Neuronal stem cell (in vitro differentiated cells): ENCODE results near the gene OPRM1.

ENCODE experiments used
- DNase-seq: peaks from one replicate; pipeline ENCODE4 v3.0.0-alpha.2; 2013; ENCODE audit warnings: low spot score
- H2AFZ ChIP-seq: one replicate; pipeline ENCODE4 v1.6.1; 2013; ENCODE audit warnings: mild to moderate bottlenecking, low read length, inconsistent platforms
- H2AK5ac ChIP-seq: 2 replicates; pipeline ENCODE4 v1.6.1; 2013; ENCODE audit warnings: low read depth, mild to moderate bottlenecking, inconsistent platforms, low read length, moderate library complexity, mixed read lengths
- H2BK120ac ChIP-seq: 2 replicates; pipeline ENCODE4 v1.6.1; 2013; ENCODE audit warnings: low read depth, mild to moderate bottlenecking, inconsistent platforms, low read length, moderate library complexity, mixed read lengths
- H2BK12ac ChIP-seq: one replicate; pipeline ENCODE4 v1.6.1; 2013; ENCODE audit warnings: low read length, inconsistent platforms
- H2BK15ac ChIP-seq: 2 replicates; pipeline ENCODE4 v1.6.1; 2013; ENCODE audit warnings: mild to moderate bottlenecking, low read length, inconsistent platforms, mixed read lengths
- H2BK5ac ChIP-seq: one replicate; pipeline ENCODE4 v1.6.1; 2013; ENCODE audit warnings: inconsistent platforms, mild to moderate bottlenecking, low read length, moderate library complexity
- H3K14ac ChIP-seq: one replicate; pipeline ENCODE4 v1.6.1; 2013; ENCODE audit warnings: low read length, inconsistent platforms
- H3K18ac ChIP-seq: 2 replicates; pipeline ENCODE4 v1.6.1; 2013; ENCODE audit warnings: low read length, inconsistent platforms
- H3K23ac ChIP-seq: 2 replicates; pipeline ENCODE4 v1.6.1; 2013; ENCODE audit warnings: low read depth, mild to moderate bottlenecking, mixed read lengths, low read length, inconsistent platforms; ENCODE audit not compliant: poor library complexity
- H3K27ac ChIP-seq: replicated peaks from 3 replicates; pipeline ENCODE4 v1.5.1; 2013; ENCODE audit warnings: low read length, inconsistent platforms
- H3K27me3 ChIP-seq, 3 experiments: 2 replicates each; pipeline ENCODE4 v1.6.1; 2013; ENCODE audit warnings: low read length in 3 of 3, mild to moderate bottlenecking in 2 of 3, inconsistent platforms in 1 of 3, low read depth in 1 of 3, mixed read lengths in 1 of 3, moderate library complexity in 1 of 3; ENCODE audit not compliant: control insufficient read depth in 3 of 3, insufficient read depth in 3 of 3
- H3K36me3 ChIP-seq, 2 donors: replicated peaks in 1 of 2; 2 replicates each; pipeline ENCODE4 v1.6.1; 2013; ENCODE audit warnings: low read length in 2 of 2; ENCODE audit not compliant: control insufficient read depth in 2 of 2, insufficient read depth in 2 of 2
- H3K4ac ChIP-seq: 2 replicates; pipeline ENCODE4 v1.6.1; 2013; ENCODE audit warnings: inconsistent platforms, mild to moderate bottlenecking, low read length, moderate library complexity
- H3K4me1 ChIP-seq, 2 donors: 1 replicate in 1 of 2; 2 replicates in 1 of 2; pipeline ENCODE4 v1.6.1; 2013; ENCODE audit warnings: low read length in 2 of 2, low read depth in 1 of 2; ENCODE audit not compliant: control insufficient read depth in 2 of 2, insufficient read depth in 1 of 2
- H3K4me2 ChIP-seq: one replicate; pipeline ENCODE4 v1.6.1; 2013; ENCODE audit warnings: mild to moderate bottlenecking, low read length, inconsistent platforms; ENCODE audit not compliant: insufficient read depth, poor library complexity, severe bottlenecking
- H3K4me3 ChIP-seq, 2 donors: 2 replicates each; pipeline ENCODE4 v1.5.1; 2013; ENCODE audit warnings: low read length in 2 of 2, mild to moderate bottlenecking in 2 of 2, inconsistent platforms in 1 of 2, moderate library complexity in 1 of 2
- H3K79me1 ChIP-seq: one replicate; pipeline ENCODE4 v1.6.1; 2013; ENCODE audit warnings: low read depth, mild to moderate bottlenecking, inconsistent platforms, low read length, moderate library complexity
- H3K9ac ChIP-seq: one replicate; pipeline ENCODE4 v1.6.1; 2013; ENCODE audit warnings: mild to moderate bottlenecking, low read depth, low read length, inconsistent platforms; ENCODE audit not compliant: poor library complexity
- H3K9me3 ChIP-seq, 2 donors: replicated peaks in 1 of 2; 2 replicates each; pipeline versions ENCODE3 to v1.6.1; 2013; ENCODE audit warnings: low read length in 2 of 2, mild to moderate bottlenecking in 2 of 2, inconsistent platforms in 1 of 2, low read depth in 1 of 2, mixed read lengths in 1 of 2, moderate library complexity in 1 of 2; ENCODE audit not compliant: control insufficient read depth in 2 of 2, insufficient read depth in 1 of 2
- H4K8ac ChIP-seq: one replicate; pipeline ENCODE4 v1.6.1; 2013; ENCODE audit warnings: low read depth, mild to moderate bottlenecking, inconsistent platforms, low read length, moderate library complexity
- H4K91ac ChIP-seq: one replicate; pipeline ENCODE4 v1.6.1; 2013; ENCODE audit warnings: low read length, low read depth, mild to moderate bottlenecking, inconsistent platforms; ENCODE audit not compliant: poor library complexity
- WGBS, 2 donors: extraction: QIAGEN DNeasy Blood & Tissue Kit; methylation state at CpG; one replicate each; pipeline ENCODE4 v1.1.7; 2013; ENCODE audit warnings: missing lambda C conversion rate in 2 of 2, mixed read lengths in 1 of 2; ENCODE audit not compliant: insufficient read length in 2 of 2, insufficient replicate concordance in 1 of 2; ENCODE audit errors: extremely low coverage in 2 of 2; 5-methylcytosine and 5-hydroxymethylcytosine counted together

The OPRM1 gene

GRCh38 chr6:154246723-154247118 lies 207.7 kb downstream of the OPRM1 start:
- H4K8ac ChIP-seq, result no peak overlapping the region
- H3K4ac ChIP-seq, result no peak overlapping the region
- no peak overlapping the region for H4K91ac ChIP-seq
- no peak overlapping the region for H2BK12ac ChIP-seq
- H2BK5ac ChIP-seq, result no peak overlapping the region
- H2AK5ac ChIP-seq, result no peak overlapping the region
- H2AFZ ChIP-seq, result no peak overlapping the region
- no peak overlapping the region for H2BK120ac ChIP-seq
- H3K23ac ChIP-seq, result no peak overlapping the region
- no peak overlapping the region for H3K9ac ChIP-seq
- no peak overlapping the region for H3K14ac ChIP-seq
- no peaks in the 10 kb centered on the region for H3K9me3 ChIP-seq
- H2BK15ac ChIP-seq, result no peak overlapping the region
- H3K4me1 ChIP-seq, result peaks cover 0 to 3% of the 10 kb centered on the region in 2 donors
- no peak overlapping the region for H3K4me2 ChIP-seq
- no peaks in the 10 kb centered on the region for H3K36me3 ChIP-seq
- WGBS, 2 donors, result no CpG with 5 or more reads among the region's 7 CpGs
- no peak for DNase-seq
- no peak overlapping the region for H3K18ac ChIP-seq
- H3K79me1 ChIP-seq, result no peaks in the 10 kb centered on the region
- H3K27me3 ChIP-seq, result no peaks in the 10 kb centered on the region
- H3K4me3 ChIP-seq, result no peak overlapping the region
- no peak overlapping the region for H3K27ac ChIP-seq

GRCh38 chr6:154247119-154247861 lies 208.2 kb downstream of the OPRM1 start:
- Histone ChIP-seq H3K4me1 (peaks cover 0 to 3% of the 10 kb centered on the region in 2 donors), H3K9ac (no peak overlapping the region), H3K27me3 (no peaks in the 10 kb centered on the region), H4K91ac (no peak overlapping the region), H3K27ac (peak overlapping the region; percentile 29), H2BK15ac (no peak overlapping the region), H3K4me3 (no peak overlapping the region), H2BK12ac (no peak overlapping the region), H2AFZ (no peak overlapping the region), H3K9me3 (no peaks in the 10 kb centered on the region), H3K4ac (no peak overlapping the region), H2BK5ac (no peak overlapping the region), H3K79me1 (no peaks in the 10 kb centered on the region), H4K8ac (no peak overlapping the region), H3K4me2 (peak overlapping the region; percentile 22), H2AK5ac (no peak overlapping the region), H3K14ac (no peak overlapping the region), H3K23ac (no peak overlapping the region), H3K36me3 (no peaks in the 10 kb centered on the region), H2BK120ac (no peak overlapping the region), H3K18ac (no peak overlapping the region)
- WGBS, 2 donors, result no CpG with 5 or more reads among the region's 12 CpGs
- DNase-seq, result peak; percentile 36

- Histone ChIP-seq H3K23ac (no peak overlapping the region), H2BK12ac (no peak overlapping the region), H2BK5ac (no peak overlapping the region), H3K27me3 (no peaks in the 10 kb centered on the region), H3K14ac (no peak overlapping the region), H3K18ac (no peak overlapping the region), H3K79me1 (no peaks in the 10 kb centered on the region), H2AFZ (no peak overlapping the region), H4K91ac (no peak overlapping the region), H3K9me3 (no peaks in the 10 kb centered on the region), H3K4ac (no peak overlapping the region), H3K4me2 (no peak overlapping the region), H3K9ac (no peak overlapping the region), H2BK15ac (no peak overlapping the region), H3K4me3 (no peak overlapping the region), H2BK120ac (no peak overlapping the region), H3K27ac (no peak overlapping the region), H2AK5ac (no peak overlapping the region), H4K8ac (no peak overlapping the region), H3K36me3 (no peaks in the 10 kb centered on the region), H3K4me1 (peaks cover 0 to 3% of the 10 kb centered on the region in 2 donors)
- DNase-seq, result no peak
- no CpG with 5 or more reads among the region's 8 CpGs for WGBS, 2 donors
These were observed 210.7 kb downstream of the OPRM1 start for GRCh38 chr6:154249499-154250298.

- Histone ChIP-seq H3K4ac (no peak overlapping the region), H3K9me3 (no peaks in the 10 kb centered on the region), H3K36me3 (no peaks in the 10 kb centered on the region), H3K4me2 (no peak overlapping the region), H3K18ac (no peak overlapping the region), H2AK5ac (no peak overlapping the region), H2BK120ac (no peak overlapping the region), H4K8ac (no peak overlapping the region), H3K4me3 (no peak overlapping the region), H2BK12ac (no peak overlapping the region), H2BK15ac (no peak overlapping the region), H4K91ac (no peak overlapping the region), H3K23ac (no peak overlapping the region), H3K4me1 (peaks cover 0 to 2% of the 10 kb centered on the region in 2 donors), H3K27me3 (no peaks in the 10 kb centered on the region), H2AFZ (no peak overlapping the region), H3K79me1 (no peaks in the 10 kb centered on the region), H3K14ac (no peak overlapping the region), H3K9ac (no peak overlapping the region), H3K27ac (no peak overlapping the region), H2BK5ac (no peak overlapping the region)
- no peak for DNase-seq
- no CpG with 5 or more reads among the region's 4 CpGs for WGBS, 2 donors
These were observed 212.1 kb downstream of the OPRM1 start for GRCh38 chr6:154251116-154251515.
